HG03558 (cell line): ENCODE measurements around the gene TRIM72.
"Not testable (repeated sequence)": the region's sequence is repeated elsewhere in the genome, so short reads cannot be mapped to it uniquely, and the experiment has no call there.

Experiments used
- ATAC-seq: cut with Tn5 transposase; IDR thresholded peaks from one replicate; pipeline ENCODE4 v1.9.1; 2021; ENCODE audit warnings: moderate number of reproducible peaks; ENCODE audit not compliant: unreplicated experiment; ENCODE audit errors: extremely low read depth

TRIM72 gene

GRCh38 chr16:31190061-31190460, 23.9 kb upstream of the TRIM72 start:
- no peak for ATAC-seq

DNA sequence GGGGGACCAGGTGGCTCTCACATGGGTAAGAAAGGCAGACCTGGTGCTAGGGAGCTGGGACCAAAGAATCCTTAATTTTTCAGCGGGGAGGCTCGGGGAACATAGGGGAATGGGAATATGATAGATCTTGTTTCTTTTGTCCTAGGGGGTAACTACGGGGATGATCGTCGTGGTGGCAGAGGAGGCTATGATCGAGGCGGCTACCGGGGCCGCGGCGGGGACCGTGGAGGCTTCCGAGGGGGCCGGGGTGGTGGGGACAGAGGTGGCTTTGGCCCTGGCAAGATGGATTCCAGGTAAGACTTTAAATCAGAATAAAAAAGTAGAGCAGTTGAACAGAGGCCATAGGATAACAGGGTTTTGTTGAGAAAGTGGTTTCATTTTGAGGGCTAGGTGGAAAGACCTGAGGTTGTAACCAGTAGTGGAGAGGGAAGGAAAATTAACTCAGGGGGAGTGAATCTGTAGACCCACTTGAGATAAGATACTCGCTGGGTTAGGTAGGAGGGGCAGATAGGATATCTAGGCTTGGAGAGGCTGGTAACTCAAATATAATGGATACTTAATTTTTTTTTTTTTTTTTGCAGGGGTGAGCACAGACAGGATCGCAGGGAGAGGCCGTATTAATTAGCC, 23.0 kb upstream of the TRIM72 start:
- no peak for ATAC-seq

- no peak for ATAC-seq
Observed at GRCh38 chr16:31191697-31192428, 22.1 kb upstream of the TRIM72 start.

GRCh38 chr16:31192856-31193642, 20.9 kb upstream of the TRIM72 start:
- ATAC-seq, result no peak

DNA sequence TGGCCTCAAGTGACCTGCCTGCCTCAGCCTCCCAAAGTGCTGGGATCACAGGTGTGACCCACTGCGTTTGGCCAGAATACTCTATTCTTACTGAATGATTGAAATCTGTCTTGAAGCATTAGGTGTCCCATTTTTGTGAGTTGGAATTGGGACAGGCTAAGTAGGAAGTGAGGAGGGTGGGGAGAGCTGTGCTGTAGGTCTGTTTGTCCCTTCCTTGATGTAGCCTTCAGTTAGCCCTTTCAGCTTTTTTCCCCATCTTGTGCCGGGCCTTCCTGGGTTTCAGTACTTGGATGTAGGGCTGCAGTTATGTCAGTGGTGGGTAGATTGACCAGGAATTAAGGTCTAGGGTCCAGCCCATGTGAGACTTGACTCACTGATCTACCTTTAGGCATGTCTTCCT, 20.0 kb upstream of the TRIM72 start:
- ATAC-seq, result no peak

DNA sequence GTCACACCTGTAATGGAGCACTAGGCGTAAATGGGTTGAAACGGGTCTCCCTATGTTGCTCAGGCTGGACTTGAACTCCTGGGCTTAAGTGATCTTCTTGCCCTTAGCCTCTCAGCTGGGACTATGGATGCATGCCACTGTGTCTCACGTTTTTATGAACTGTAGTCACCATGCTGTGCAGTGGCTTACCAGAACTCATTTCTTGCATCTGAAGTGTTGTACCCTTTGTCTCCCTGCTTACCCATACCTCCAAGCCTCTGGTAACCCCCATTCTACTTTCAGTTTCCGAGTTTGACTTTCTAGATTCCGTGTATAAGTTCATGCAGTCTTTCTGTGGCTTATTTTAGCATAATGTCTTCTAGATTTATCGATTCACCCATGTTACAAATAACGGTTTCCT, 19.0 kb upstream of the TRIM72 start:
- no peak for ATAC-seq

GRCh38 chr16:31195861-31196260, 18.1 kb upstream of the TRIM72 start:
- ATAC-seq, result not testable (repeated sequence)

DNA sequence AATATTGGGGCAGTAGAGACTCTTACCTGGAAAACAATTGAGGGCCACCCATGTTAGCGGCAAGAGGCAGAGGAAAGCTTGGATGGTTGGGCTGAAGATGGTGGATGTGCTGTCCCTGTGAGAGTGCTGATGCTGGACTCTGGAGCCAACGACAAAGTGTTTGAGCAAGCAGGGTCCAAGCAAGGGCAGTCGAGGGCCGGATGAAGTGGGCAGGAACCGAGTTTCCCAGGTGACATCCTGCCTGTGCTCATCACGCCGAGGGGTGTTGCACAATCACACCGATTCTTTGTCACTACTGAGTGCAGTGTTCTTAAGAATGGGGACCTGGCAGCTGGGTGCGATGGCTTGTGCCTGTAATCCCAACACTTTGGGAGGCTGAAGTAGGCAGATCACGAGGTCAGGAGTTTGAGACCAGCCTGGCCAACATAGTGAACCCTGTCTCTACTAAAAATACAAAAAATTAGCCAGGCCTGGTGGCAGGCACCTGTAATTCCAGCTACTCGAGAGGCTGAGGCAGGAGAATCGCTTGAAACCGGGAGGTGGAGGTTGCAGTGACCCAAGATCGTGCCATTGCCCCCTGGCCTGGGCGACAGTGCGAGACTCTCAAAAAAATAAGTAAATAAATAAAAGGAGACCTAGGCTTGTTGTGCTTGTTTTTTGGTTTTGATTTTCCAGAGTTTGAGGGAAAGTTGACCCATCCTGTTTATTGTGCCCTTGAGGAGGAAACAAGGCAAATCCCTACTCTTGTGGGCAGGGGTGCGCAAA, 17.4 kb upstream of the TRIM72 start:
- ATAC-seq, result no peak

DNA sequence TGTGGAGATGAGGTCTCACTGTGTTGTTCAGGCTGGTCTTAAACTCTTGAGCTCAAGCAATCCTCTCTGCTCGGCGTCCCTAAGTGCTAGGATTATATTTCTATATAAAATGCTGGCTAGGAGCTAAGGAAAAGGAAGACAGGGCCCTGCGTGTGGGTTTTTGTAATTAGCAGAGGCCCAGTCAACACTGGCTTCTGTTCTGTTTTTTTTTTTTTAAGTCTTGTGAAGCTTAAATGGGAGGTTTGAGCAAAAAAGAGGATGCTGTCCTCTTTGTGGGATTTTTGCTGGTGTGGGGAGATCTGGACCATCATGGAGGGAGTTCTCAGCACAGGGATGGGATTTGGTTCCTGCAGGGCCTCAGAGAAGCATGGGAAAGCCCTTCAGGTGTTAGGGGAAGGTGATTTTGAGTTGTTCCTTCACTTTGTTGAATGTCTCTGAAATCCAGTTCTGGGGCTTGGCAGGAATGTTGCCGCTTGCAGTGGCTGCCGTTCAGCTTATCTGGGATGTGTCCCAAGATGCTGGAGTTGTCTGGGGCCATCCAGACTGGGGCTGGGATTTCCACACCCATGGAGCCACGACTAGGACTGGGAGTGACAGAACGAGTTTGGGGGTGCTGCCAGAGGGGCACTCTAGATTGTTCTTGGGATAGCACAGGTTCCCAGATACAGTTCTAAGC, 15.6 kb upstream of the TRIM72 start:
- no peak for ATAC-seq

DNA sequence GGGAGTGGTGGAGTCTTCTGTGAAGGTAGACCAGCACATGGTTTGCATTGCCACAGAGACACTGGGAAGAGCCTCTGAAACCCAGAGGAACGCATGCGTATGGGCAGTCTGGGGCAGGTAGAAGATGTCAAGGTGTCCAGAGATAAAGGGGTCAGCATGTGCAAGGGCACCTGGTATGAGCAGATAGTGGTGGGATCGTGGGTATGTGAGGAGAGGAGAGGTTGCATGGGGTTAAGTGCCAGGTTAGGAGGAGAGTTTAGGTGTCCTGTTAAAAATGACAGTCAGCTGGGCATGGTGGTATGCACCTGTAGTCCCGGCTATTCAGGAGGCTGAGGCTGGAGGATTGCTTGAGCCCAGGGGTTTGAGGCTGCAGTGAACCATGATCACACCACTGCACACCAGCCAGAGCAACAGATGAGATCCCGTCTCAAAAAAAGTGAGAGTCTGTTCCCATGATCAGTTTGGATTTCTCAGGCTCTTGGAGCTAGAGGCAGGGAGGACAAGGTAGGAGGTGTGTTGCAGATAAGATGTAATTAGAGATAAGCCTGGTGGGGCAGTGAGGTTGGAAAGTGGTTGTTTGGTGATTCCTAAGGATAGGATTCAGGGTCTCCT, 14.4 kb upstream of the TRIM72 start:
- no peak for ATAC-seq

DNA sequence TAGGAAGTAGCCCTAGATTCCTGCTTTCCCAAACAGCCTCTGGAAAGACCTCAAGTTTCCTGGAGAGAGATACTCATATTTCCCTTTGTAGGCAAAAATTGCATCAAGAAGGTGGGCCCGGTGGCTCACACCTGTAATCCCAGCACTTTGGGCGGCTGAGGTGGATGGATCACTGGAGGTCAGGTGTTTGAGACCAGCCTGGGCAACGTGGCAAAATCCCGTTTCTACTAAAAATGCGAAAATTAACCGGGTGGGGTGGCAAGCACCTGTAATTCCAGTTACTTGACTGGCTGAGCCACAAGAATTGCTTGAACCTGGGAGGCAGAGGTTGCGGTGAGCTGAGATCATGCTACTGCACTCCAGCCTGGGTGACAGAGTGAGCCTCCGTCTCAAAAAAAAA, 13.8 kb upstream of the TRIM72 start:
- not testable (repeated sequence) for ATAC-seq

DNA sequence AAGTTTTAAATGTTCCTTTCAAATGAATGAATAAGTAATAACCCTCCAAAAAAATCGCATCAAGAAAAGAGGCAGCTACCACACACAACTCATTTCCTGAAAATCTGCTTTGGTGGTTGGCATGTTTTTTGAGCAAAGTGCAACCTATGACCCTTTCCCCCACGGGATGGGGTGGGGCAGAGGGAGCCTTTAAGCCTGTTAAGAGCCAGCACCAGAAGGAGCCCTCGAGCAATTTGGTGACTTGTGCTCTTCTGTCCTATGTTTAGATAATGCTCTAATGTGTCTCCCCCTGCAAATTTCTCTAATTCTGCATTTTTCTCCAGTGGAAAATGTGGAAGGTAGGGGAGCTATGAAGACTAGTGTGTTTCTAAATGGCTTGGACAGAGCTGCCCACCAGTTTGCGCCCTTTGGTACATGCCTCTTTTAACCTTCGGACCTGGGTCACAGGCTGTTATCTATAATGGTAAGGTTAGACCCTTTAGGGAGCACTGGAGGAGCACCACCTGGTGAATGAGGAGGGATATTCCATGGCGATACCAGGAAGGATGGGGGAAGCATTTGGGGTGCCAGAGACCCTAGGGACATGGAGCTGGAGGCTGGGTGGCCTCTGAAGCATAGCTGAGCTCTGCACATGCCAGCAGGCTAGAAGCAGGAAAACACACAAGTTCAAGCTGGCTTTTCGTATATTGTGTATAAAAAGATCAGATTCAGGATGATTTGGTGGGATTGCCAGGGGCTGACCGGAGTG, 12.9 kb upstream of the TRIM72 start:
- ATAC-seq, result no peak

GRCh38 chr16:31201582-31202413, 12.1 kb upstream of the TRIM72 start:
- ATAC-seq, result no peak

GRCh38 chr16:31202414-31203375, 11.2 kb upstream of the TRIM72 start, which contains the start of gene PYCARD:
TSS of gene PYCARD (minus strand) at chr16:31202760. CDS start at chr16:31202690, 70 bp downstream.
- no peak for ATAC-seq

DNA sequence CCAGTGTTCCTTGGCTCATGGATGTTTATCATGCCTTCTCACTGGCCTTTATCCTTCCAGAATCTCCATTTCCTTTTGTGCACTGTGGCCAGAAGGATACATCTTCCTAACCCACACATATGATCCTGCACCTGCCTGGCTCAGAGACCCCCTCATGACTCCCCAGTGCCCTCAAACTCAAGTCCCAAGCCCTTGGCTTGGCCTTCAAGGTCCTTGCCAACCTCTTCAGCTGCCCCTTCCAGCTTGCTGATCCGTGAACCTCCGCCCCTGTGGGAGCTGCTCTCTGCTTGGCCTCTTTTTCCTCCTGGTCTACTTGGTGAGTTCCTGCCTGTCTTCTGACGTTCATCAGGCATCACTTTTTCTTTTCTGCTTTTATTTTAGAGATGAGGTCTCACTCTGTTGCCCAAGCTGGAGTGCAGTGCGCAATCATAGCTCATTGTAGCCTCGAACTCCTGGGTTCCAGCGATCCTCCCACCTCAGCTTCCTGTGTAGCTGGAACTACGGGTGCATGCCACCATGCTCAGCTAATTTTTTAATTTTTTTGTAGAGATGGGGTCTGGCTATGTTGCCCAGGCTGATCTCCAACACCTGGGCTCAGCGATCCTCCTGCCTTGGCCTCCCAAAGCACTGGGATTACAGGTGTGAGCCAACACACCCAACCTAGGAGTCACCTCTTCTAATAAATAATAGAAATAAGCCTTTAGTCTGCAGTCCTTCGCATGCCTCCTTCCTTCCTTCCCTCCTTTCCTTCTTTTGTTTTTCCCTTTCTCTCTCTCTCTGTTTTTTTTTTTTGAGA, 8.8 kb upstream of the TRIM72 start:
- ATAC-seq, result no peak

DNA sequence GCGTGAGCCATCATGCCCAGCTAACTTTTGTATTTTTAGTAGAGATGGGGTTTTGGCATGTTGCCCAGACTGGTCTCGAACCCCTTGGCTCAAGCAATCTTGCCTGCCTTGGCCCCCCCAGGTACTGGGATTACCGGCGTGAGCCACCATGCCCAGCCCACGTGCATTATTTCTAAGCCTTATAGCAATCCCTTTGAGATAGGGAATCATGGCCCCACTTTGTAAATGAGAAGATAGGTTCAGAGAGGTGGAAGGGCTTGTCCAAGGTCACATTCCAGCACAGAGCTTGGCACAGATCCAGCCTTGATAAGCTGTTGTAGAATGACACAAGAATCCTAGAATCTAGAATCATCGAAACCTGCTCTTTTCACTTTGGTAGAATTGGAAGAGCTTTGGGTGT, 7.1 kb upstream of the TRIM72 start:
- no peak for ATAC-seq
